NT2/D1 (cell line): Measurements from ENCODE around the gene PARP6.

Experiments
- YY1 ChIP-seq: IDR thresholded peaks from 2 replicates; pipeline ENCODE4 v1.6.1; 2011; ENCODE audit not compliant: insufficient read length, insufficient read depth
- ZNF274 ChIP-seq: IDR thresholded peaks from 2 replicates; pipeline ENCODE4 v1.6.1; 2011; ENCODE audit warnings: mild to moderate bottlenecking, low read depth, low read length

- TF ChIP-seq YY1 (no peak), ZNF274 (no peak)
Measured at GRCh38 chr15:72197460-72198355, 74.6 kb downstream of the PARP6 start, which contains the start of gene GRAMD2A.
